ENCODE results near the gene CDH4. TPM values are rescaled to one million over a fixed set of nuclear protein-coding genes. Genes with fewer than 3 reads are reported as not detected.

The CDH4 gene
- total RNA-seq, 1 donor from 2014 or later: 0.23 TPM

DNA sequence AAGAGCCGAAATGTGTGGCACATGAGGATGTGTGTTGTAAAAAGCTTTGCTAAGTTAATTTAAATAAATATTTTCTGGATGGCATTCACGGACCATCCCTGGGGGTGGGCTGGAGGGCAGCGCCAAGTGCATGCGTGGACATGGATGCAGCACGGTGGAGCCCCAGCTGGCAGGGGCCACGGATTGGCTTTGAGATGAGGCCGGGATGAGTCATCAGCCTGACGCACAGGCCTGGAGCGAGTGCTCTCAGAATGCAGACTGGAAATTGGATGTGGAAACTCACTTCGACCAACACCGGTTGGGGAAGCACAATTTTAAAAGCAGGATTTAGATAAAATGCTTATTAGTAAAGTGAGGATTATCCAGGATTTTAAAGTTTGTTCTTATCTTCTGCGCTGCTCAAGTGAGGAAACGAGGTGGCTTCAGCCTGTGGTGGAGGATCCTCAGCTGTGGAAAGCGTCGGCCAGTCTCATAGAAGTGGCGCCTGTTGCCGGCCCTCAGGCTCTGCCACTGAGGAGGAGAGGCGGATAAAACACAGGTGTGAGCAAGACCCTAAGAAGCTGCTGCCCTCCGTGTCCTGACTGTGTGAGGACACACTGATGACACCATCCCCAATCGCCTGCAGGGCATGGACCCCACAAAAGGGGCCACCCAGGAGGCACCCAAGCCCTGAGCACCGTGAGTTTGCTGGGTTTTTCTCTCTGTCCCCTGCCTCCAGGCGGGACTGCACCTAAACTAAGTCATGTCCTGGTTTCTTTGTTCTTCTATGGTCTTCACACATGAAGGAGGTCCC, 279.7 kb downstream of the CDH4 start:
- H3K27ac Mint-ChIP-seq (ENCODE audit: unreplicated experiment): no peak overlapping the region
- DNase-seq (ENCODE audit: low spot score): no peak
- no peak for TF ChIP-seq CTCF (IDR thresholded peaks at IDR 0.05; ENCODE audit: unreplicated experiment)

DNA sequence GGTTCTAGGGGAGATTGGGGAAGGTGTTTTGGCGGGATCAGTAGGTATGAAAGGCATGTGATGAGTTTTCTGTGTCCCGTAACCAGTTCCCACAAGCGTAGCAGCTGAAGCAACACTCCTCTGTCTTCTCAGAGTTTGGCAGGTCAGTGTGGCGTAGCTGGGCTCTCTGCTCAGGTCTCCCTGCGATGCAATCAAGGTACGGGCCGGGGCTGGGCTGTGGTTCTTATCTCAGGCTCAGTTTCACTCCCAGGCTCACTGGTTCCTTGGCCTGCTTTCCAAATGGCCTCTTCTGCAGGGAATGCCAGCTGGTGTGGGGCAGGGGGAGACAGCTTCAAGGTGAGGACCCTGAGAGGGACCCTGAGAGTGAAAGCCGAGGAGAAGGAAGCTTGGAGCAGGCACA, 280.7 kb downstream of the CDH4 start:
- DNase-seq (ENCODE audit: low spot score): no peak
- Mint-ChIP-seq H3K9me3 (ENCODE audit: unreplicated experiment) (no peaks in the 10 kb centered on the region), H3K27ac (ENCODE audit: unreplicated experiment) (no peak overlapping the region), H3K27me3 (ENCODE audit: unreplicated experiment) (peaks cover 2% of the 10 kb centered on the region), H3K36me3 (ENCODE audit: low read depth, unreplicated experiment) (no peaks in the 10 kb centered on the region), H3K4me3 (ENCODE audit: unreplicated experiment) (no peak overlapping the region), H3K4me1 (ENCODE audit: unreplicated experiment) (no peaks in the 10 kb centered on the region)
- no peak for TF ChIP-seq CTCF (IDR thresholded peaks at IDR 0.05; ENCODE audit: unreplicated experiment)

More for the DNA sequence above, 279.7 kb downstream of the CDH4 start:
- no peak overlapping the region for H3K4me3 Mint-ChIP-seq (ENCODE audit: unreplicated experiment)
- no peaks in the 10 kb centered on the region for H3K36me3 Mint-ChIP-seq (ENCODE audit: low read depth, unreplicated experiment)
- peaks cover 2% of the 10 kb centered on the region for H3K27me3 Mint-ChIP-seq (ENCODE audit: unreplicated experiment)
- no peaks in the 10 kb centered on the region for H3K4me1 Mint-ChIP-seq (ENCODE audit: unreplicated experiment)
- H3K9me3 Mint-ChIP-seq (ENCODE audit: unreplicated experiment): no peaks in the 10 kb centered on the region

GRCh38 chr20:61533231-61533631, 281.2 kb downstream of the CDH4 start:
- no peak overlapping the region for H3K27ac Mint-ChIP-seq (ENCODE audit: unreplicated experiment)
- no peaks in the 10 kb centered on the region for H3K4me1 Mint-ChIP-seq (ENCODE audit: unreplicated experiment)
- TF ChIP-seq CTCF (IDR thresholded peaks at IDR 0.05; ENCODE audit: unreplicated experiment): no peak

GRCh38 chr20:61534346-61534745, 282.3 kb downstream of the CDH4 start:
- Mint-ChIP-seq H3K4me3 (ENCODE audit: unreplicated experiment) (no peak overlapping the region), H3K27ac (ENCODE audit: unreplicated experiment) (no peak overlapping the region), H3K36me3 (ENCODE audit: low read depth, unreplicated experiment) (no peaks in the 10 kb centered on the region), H3K27me3 (ENCODE audit: unreplicated experiment) (peaks cover 2% of the 10 kb centered on the region), H3K4me1 (ENCODE audit: unreplicated experiment) (no peaks in the 10 kb centered on the region), H3K9me3 (ENCODE audit: unreplicated experiment) (no peaks in the 10 kb centered on the region)
- no peak for TF ChIP-seq CTCF (IDR thresholded peaks at IDR 0.05; ENCODE audit: unreplicated experiment)
- DNase-seq (ENCODE audit: low spot score): no peak

More at GRCh38 chr20:61533231-61533631, 281.2 kb downstream of the CDH4 start:
- Mint-ChIP-seq H3K9me3 (ENCODE audit: unreplicated experiment) (no peaks in the 10 kb centered on the region), H3K27me3 (ENCODE audit: unreplicated experiment) (peaks cover 2% of the 10 kb centered on the region), H3K4me3 (ENCODE audit: unreplicated experiment) (no peak overlapping the region), H3K36me3 (ENCODE audit: low read depth, unreplicated experiment) (no peaks in the 10 kb centered on the region)
- DNase-seq (ENCODE audit: low spot score): no peak

DNA sequence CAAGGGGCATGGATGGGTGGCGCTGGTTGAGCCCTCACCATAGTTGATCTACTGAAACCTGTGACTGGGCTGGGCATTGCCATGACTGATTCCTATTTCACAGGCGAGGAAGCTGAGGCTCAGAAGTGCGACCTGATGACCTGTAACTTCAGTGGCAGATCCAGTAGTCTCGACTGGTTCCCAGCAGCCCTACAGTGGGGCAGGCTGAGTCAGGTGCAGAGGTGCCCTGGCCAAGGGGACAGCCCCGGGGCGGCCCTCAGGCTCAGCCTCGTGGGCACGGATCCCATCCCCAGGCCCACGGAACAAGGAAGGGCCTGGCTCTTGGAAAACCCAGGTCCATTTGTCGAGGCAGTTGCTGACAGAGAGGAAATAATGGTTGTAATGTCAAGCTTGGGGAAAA, 283.0 kb downstream of the CDH4 start:
- DNase-seq (ENCODE audit: low spot score): no peak
- Mint-ChIP-seq H3K4me1 (ENCODE audit: unreplicated experiment) (no peaks in the 10 kb centered on the region), H3K36me3 (ENCODE audit: low read depth, unreplicated experiment) (no peaks in the 10 kb centered on the region), H3K27me3 (ENCODE audit: unreplicated experiment) (peaks cover 2% of the 10 kb centered on the region), H3K27ac (ENCODE audit: unreplicated experiment) (no peak overlapping the region), H3K9me3 (ENCODE audit: unreplicated experiment) (no peaks in the 10 kb centered on the region), H3K4me3 (ENCODE audit: unreplicated experiment) (no peak overlapping the region)
- TF ChIP-seq CTCF (IDR thresholded peaks at IDR 0.05; ENCODE audit: unreplicated experiment): no peak

Measured in endothelial cell (in vitro differentiated cells).